HG03520 (cell line): ENCODE measurements around the gene RXRA.
"Not testable (repeated sequence)": the region's sequence is repeated elsewhere in the genome, so short reads cannot be mapped to it uniquely, and the experiment has no call there.

Experiments used
- ATAC-seq: cut with Tn5 transposase; IDR thresholded peaks from one replicate; pipeline ENCODE4 v1.9.1; 2021; ENCODE audit warnings: mild to moderate bottlenecking, moderate library complexity; ENCODE audit not compliant: unreplicated experiment

Gene RXRA

GRCh38 chr9:134307674-134308638 is 18.3 kb upstream of the RXRA start:
- no peak for ATAC-seq

- ATAC-seq = not testable (repeated sequence)
Measured at GRCh38 chr9:134308639-134309220, 17.5 kb upstream of the RXRA start.

- no peak for ATAC-seq
Measured at GRCh38 chr9:134313470-134313869, 12.8 kb upstream of the RXRA start.

GRCh38 chr9:134314039-134314949 is 12.0 kb upstream of the RXRA start:
- no peak for ATAC-seq

GRCh38 chr9:134314950-134315715 is 11.1 kb upstream of the RXRA start:
- ATAC-seq = no peak

- no peak for ATAC-seq
Measured at GRCh38 chr9:134315716-134316448, 10.4 kb upstream of the RXRA start.

- ATAC-seq = no peak
Measured at GRCh38 chr9:134316449-134317160, 9.7 kb upstream of the RXRA start.

- ATAC-seq = no peak
Measured at GRCh38 chr9:134317400-134317789, 8.9 kb upstream of the RXRA start.

GRCh38 chr9:134317790-134318414 is 8.4 kb upstream of the RXRA start:
- ATAC-seq = no peak

GRCh38 chr9:134318481-134318891 is 7.8 kb upstream of the RXRA start:
- ATAC-seq = no peak

- ATAC-seq = no peak
Measured at GRCh38 chr9:134318941-134319305, 7.3 kb upstream of the RXRA start.

GRCh38 chr9:134319306-134320125 is 6.7 kb upstream of the RXRA start:
- no peak for ATAC-seq

- ATAC-seq = no peak
Measured at GRCh38 chr9:134320126-134320867, 6.0 kb upstream of the RXRA start.

- ATAC-seq = no peak
Measured at GRCh38 chr9:134320868-134321471, 5.3 kb upstream of the RXRA start.

GRCh38 chr9:134321531-134321930 is 4.7 kb upstream of the RXRA start:
- no peak for ATAC-seq

- no peak for ATAC-seq
Measured at GRCh38 chr9:134321946-134322741, 4.1 kb upstream of the RXRA start.
